ENCODE data around the gene TRIM63. TPM values are rescaled to one million over a fixed set of nuclear protein-coding genes. Genes with fewer than 3 reads are reported as not detected.
A peak's percentile ranks its signal among the peaks of the same experiment; 100 is the strongest.

TRIM63 gene
- total RNA-seq, 1 donor from 2014 or later: not detected

GRCh38 chr1:26084091-26084561 lies 16.7 kb upstream of the TRIM63 start:
- ATAC-seq: no peak

GRCh38 chr1:26083208-26083607 lies 15.8 kb upstream of the TRIM63 start:
- peak; percentile 53 for ATAC-seq

GRCh38 chr1:26082020-26082350 lies 14.6 kb upstream of the TRIM63 start:
- no peak for ATAC-seq

GRCh38 chr1:26081267-26082019 lies 14.0 kb upstream of the TRIM63 start:
- no peak for ATAC-seq

GRCh38 chr1:26079960-26080814 lies 12.8 kb upstream of the TRIM63 start:
- no peak for ATAC-seq

GRCh38 chr1:26079178-26079563 lies 11.7 kb upstream of the TRIM63 start:
- no peak for ATAC-seq

GRCh38 chr1:26078286-26079177 lies 11.1 kb upstream of the TRIM63 start:
- ATAC-seq: no peak

- ATAC-seq: no peak
These were observed 10.1 kb upstream of the TRIM63 start for GRCh38 chr1:26077524-26077923.

GRCh38 chr1:26075421-26076144 lies 8.2 kb upstream of the TRIM63 start:
- ATAC-seq: no peak

- ATAC-seq: no peak
These were observed 4.9 kb upstream of the TRIM63 start for GRCh38 chr1:26072305-26072704.

GRCh38 chr1:26070963-26071342 lies 3.5 kb upstream of the TRIM63 start:
- no peak for ATAC-seq

GRCh38 chr1:26070296-26070962 lies 3.0 kb upstream of the TRIM63 start:
- no peak for ATAC-seq

GRCh38 chr1:26069941-26070295 lies 2.5 kb upstream of the TRIM63 start:
- ATAC-seq: no peak

- no peak for ATAC-seq
These were observed 573 bp downstream of the TRIM63 start for GRCh38 chr1:26066857-26067256.

GRCh38 chr1:26066160-26066559 lies 1.3 kb downstream of the TRIM63 start:
- no peak for ATAC-seq

GRCh38 chr1:26064553-26064952 lies 2.9 kb downstream of the TRIM63 start:
- peak; percentile 78 for ATAC-seq

GRCh38 chr1:26060832-26061574 lies 6.4 kb downstream of the TRIM63 start:
- ATAC-seq: peak; percentile 23

- no peak for ATAC-seq
These were observed 7.5 kb downstream of the TRIM63 start for GRCh38 chr1:26059906-26060305.

- ATAC-seq: no peak
These were observed 9.3 kb downstream of the TRIM63 start for GRCh38 chr1:26058052-26058595.

GRCh38 chr1:26057189-26057588 lies 10.2 kb downstream of the TRIM63 start:
- ATAC-seq: no peak

- ATAC-seq: no peak
These were observed 12.4 kb downstream of the TRIM63 start for GRCh38 chr1:26055041-26055440.
